Measurements from ENCODE around the gene PPP1R3D.
"Not testable (repeated sequence)": the region's sequence is repeated elsewhere in the genome, so short reads cannot be mapped to it uniquely, and the experiment has no call there.

The PPP1R3D gene

GRCh38 chr20:59912609-59913008 lies 27.5 kb downstream of the PPP1R3D start:
- H3K4me3 ChIP-seq (ENCODE audit: low read depth, low read length) = no peak overlapping the region
- TF ChIP-seq CTCF (IDR thresholded peaks at IDR 0.05; ENCODE audit: low read depth, low read length, missing control alignments) = no peak
- in situ Hi-C loops (cut with HindIII; ENCODE audit: low sequenced_read_pairs) = no loop called here
- DNase-seq (ENCODE audit: low read depth) = no peak

- in situ Hi-C loops (cut with HindIII; ENCODE audit: low sequenced_read_pairs) = no loop called here
- no peak for TF ChIP-seq CTCF (IDR thresholded peaks at IDR 0.05; ENCODE audit: low read depth, low read length, missing control alignments)
- no peak overlapping the region for H3K4me3 ChIP-seq (ENCODE audit: low read depth, low read length)
- DNase-seq (ENCODE audit: low read depth) = no peak
These were observed 29.1 kb downstream of the PPP1R3D start for GRCh38 chr20:59911041-59911440.

GRCh38 chr20:59908855-59909254 lies 31.2 kb downstream of the PPP1R3D start:
- H3K4me3 ChIP-seq (ENCODE audit: low read depth, low read length) = no peak overlapping the region
- in situ Hi-C loops (cut with HindIII; ENCODE audit: low sequenced_read_pairs) = no loop called here
- no peak for TF ChIP-seq CTCF (IDR thresholded peaks at IDR 0.05; ENCODE audit: low read depth, low read length, missing control alignments)
- DNase-seq (ENCODE audit: low read depth) = no peak

- in situ Hi-C loops (cut with HindIII; ENCODE audit: low sequenced_read_pairs) = no loop called here
- TF ChIP-seq CTCF (IDR thresholded peaks at IDR 0.05; ENCODE audit: low read depth, low read length, missing control alignments) = no peak
- H3K4me3 ChIP-seq (ENCODE audit: low read depth, low read length) = no peak overlapping the region
- DNase-seq (ENCODE audit: low read depth) = no peak
These were observed 36.5 kb downstream of the PPP1R3D start for GRCh38 chr20:59903621-59904020.

- DNase-seq (ENCODE audit: low read depth) = no peak
- H3K4me3 ChIP-seq (ENCODE audit: low read depth, low read length) = no peak overlapping the region
- no peak for TF ChIP-seq CTCF (IDR thresholded peaks at IDR 0.05; ENCODE audit: low read depth, low read length, missing control alignments)
- in situ Hi-C loops (cut with HindIII; ENCODE audit: low sequenced_read_pairs) = no loop called here
These were observed 37.6 kb downstream of the PPP1R3D start for GRCh38 chr20:59902470-59902869.

- no peak overlapping the region for H3K4me3 ChIP-seq (ENCODE audit: low read depth, low read length)
- TF ChIP-seq CTCF (IDR thresholded peaks at IDR 0.05; ENCODE audit: low read depth, low read length, missing control alignments) = no peak
- in situ Hi-C loops (cut with HindIII; ENCODE audit: low sequenced_read_pairs) = no loop called here
- DNase-seq (ENCODE audit: low read depth) = no peak
These were observed 44.2 kb downstream of the PPP1R3D start for GRCh38 chr20:59895908-59896307.

- no peak for DNase-seq (ENCODE audit: low read depth)
- TF ChIP-seq CTCF (IDR thresholded peaks at IDR 0.05; ENCODE audit: low read depth, low read length, missing control alignments) = no peak
- in situ Hi-C loops (cut with HindIII; ENCODE audit: low sequenced_read_pairs) = no loop called here
These were observed 48.5 kb downstream of the PPP1R3D start for GRCh38 chr20:59891581-59891980.

GRCh38 chr20:59890035-59890434 lies 50.1 kb downstream of the PPP1R3D start:
- DNase-seq (ENCODE audit: low read depth); H3K4me3 ChIP-seq (ENCODE audit: low read depth, low read length); in situ Hi-C loops (cut with HindIII; ENCODE audit: low sequenced_read_pairs): not testable (repeated sequence)

More at GRCh38 chr20:59891581-59891980, 48.5 kb downstream of the PPP1R3D start:
- no peak overlapping the region for H3K4me3 ChIP-seq (ENCODE audit: low read depth, low read length)
